IMR-90 (cell line): ENCODE measurements around the gene TTC23. TPM values are rescaled to one million over a fixed set of nuclear protein-coding genes. Genes with fewer than 3 reads are reported as not detected.

ENCODE experiments used
- ATAC-seq: fragments of 200-7000 bp; cut with Tn5 transposase; 2 replicates; pipeline ENCODE4 v1.9.1; 2020; ENCODE audit warnings: low read depth, mild to moderate bottlenecking, moderate library complexity
- BruUV-seq: library from RNA; stranded (reverse); fragments of 400-500 nt; replicated peaks from 2 replicates; lab custom pipeline; 2021; lab: Mats Ljungman, UMichigan
- CTCF ChIA-PET: fragments of 300-600 bp; formaldehyde crosslinking; extraction: SDS; loops from one replicate; lab custom pipeline; 2021; ENCODE audit warnings: antibody characterized with exemption; lab: Yijun Ruan, JAX
- POLR2A ChIA-PET: fragments of 300-600 bp; sonication (Branson Sonifier 250); formaldehyde crosslinking; loops from one replicate; lab custom pipeline; 2022; ENCODE audit warnings: antibody characterized with exemption; ENCODE audit not compliant: unreplicated experiment; lab: Charles Lee
- DNase-seq: peaks from one replicate; pipeline ENCODE4 v3.0.0; 2013
- H2AFZ ChIP-seq: replicated peaks from 2 replicates; pipeline ENCODE3; 2013; ENCODE audit warnings: low read length, mild to moderate bottlenecking; ENCODE audit not compliant: poor library complexity
- H2AK5ac ChIP-seq: 2 replicates; pipeline ENCODE4 v1.6.1; 2013; ENCODE audit warnings: low read depth, low read length, inconsistent platforms
- H2AK9ac ChIP-seq: replicated peaks from 2 replicates; pipeline ENCODE3; 2013; ENCODE audit warnings: mild to moderate bottlenecking, low read depth, low read length, moderate library complexity; ENCODE audit not compliant: poor library complexity
- H2BK120ac ChIP-seq: 2 replicates; pipeline ENCODE4 v1.6.1; 2013; ENCODE audit warnings: low read depth, low read length, inconsistent platforms
- H2BK15ac ChIP-seq: 3 replicates; pipeline ENCODE4 v1.6.1; 2013; ENCODE audit warnings: low read depth, low read length, inconsistent platforms
- H2BK20ac ChIP-seq: 2 replicates; pipeline ENCODE4 v1.6.1; 2013; ENCODE audit warnings: low read depth, mild to moderate bottlenecking, inconsistent platforms, low read length, moderate library complexity
- H2BK5ac ChIP-seq: 2 replicates; pipeline ENCODE4 v1.6.1; 2013; ENCODE audit warnings: mild to moderate bottlenecking, low read depth, low read length, inconsistent platforms; ENCODE audit not compliant: poor library complexity, severe bottlenecking
- H3K14ac ChIP-seq: replicated peaks from 2 replicates; pipeline ENCODE4 v1.6.1; 2013; ENCODE audit warnings: low read depth, low read length, inconsistent platforms
- H3K18ac ChIP-seq: 2 replicates; pipeline ENCODE4 v1.6.1; 2013; ENCODE audit warnings: low read depth, low read length, control low read depth
- H3K23ac ChIP-seq: 2 replicates; pipeline ENCODE4 v1.6.1; 2013; ENCODE audit warnings: low read depth, low read length, inconsistent platforms
- H3K27ac ChIP-seq: 2 replicates; pipeline ENCODE4 v1.5.1; 2013; ENCODE audit warnings: mild to moderate bottlenecking, control low read depth, low read length; ENCODE audit not compliant: insufficient read depth
- H3K27me3 ChIP-seq: 2 replicates; pipeline ENCODE4 v1.6.1; 2013; ENCODE audit warnings: low read length; ENCODE audit not compliant: control insufficient read depth, insufficient read depth
- H3K36me3 ChIP-seq: 2 replicates; pipeline ENCODE4 v1.6.1; 2013; ENCODE audit warnings: low read length, mixed read lengths; ENCODE audit not compliant: control insufficient read depth, insufficient read depth
- H3K4ac ChIP-seq: 2 replicates; pipeline ENCODE4 v1.6.1; 2013; ENCODE audit warnings: low read depth, low read length, inconsistent platforms
- H3K4me1 ChIP-seq: 2 replicates; pipeline ENCODE4 v1.6.1; 2013; ENCODE audit warnings: low read length, mixed read lengths; ENCODE audit not compliant: control insufficient read depth, insufficient read depth
- H3K4me2 ChIP-seq: 2 replicates; pipeline ENCODE4 v1.6.1; 2013; ENCODE audit warnings: low read depth, mild to moderate bottlenecking, control low read depth, low read length, moderate library complexity
- H3K4me3 ChIP-seq: 2 replicates; pipeline ENCODE4 v1.5.1; 2013; ENCODE audit warnings: low read depth, mild to moderate bottlenecking, control low read depth, low read length, moderate library complexity; ENCODE audit not compliant: insufficient read depth
- H3K56ac ChIP-seq: 2 replicates; pipeline ENCODE4 v1.6.1; 2013; ENCODE audit warnings: low read length, inconsistent platforms; ENCODE audit not compliant: insufficient read depth; ENCODE audit errors: extremely low read depth
- H3K79me1 ChIP-seq, 2 experiments: 2 replicates each; pipeline ENCODE4 v1.6.1; 2013; ENCODE audit warnings: low read length in 2 of 2, inconsistent platforms in 1 of 2, low read depth in 1 of 2
- H3K9ac ChIP-seq: 2 replicates; pipeline ENCODE4 v1.6.1; 2013; ENCODE audit warnings: low read depth, low read length, control low read depth
- H3K9me1 ChIP-seq: 2 replicates; pipeline ENCODE4 v1.6.1; 2013; ENCODE audit warnings: low read length, inconsistent platforms; ENCODE audit not compliant: insufficient read depth
- H3K9me3 ChIP-seq: 2 replicates; pipeline ENCODE4 v1.6.1; 2013; ENCODE audit warnings: low read length; ENCODE audit not compliant: control insufficient read depth, insufficient read depth
- H4K20me1 ChIP-seq: 2 replicates; pipeline ENCODE4 v1.6.1; 2013; ENCODE audit warnings: low read length, inconsistent platforms; ENCODE audit not compliant: insufficient read depth
- H4K5ac ChIP-seq: 2 replicates; pipeline ENCODE4 v1.6.1; 2013; ENCODE audit warnings: mild to moderate bottlenecking, low read depth, low read length, control low read depth
- H4K8ac ChIP-seq, 2 experiments: 2 replicates each; pipeline ENCODE4 v1.6.1; 2013; ENCODE audit warnings: low read depth in 2 of 2, low read length in 2 of 2, control low read depth in 1 of 2, inconsistent platforms in 1 of 2
- H4K91ac ChIP-seq: 2 replicates; pipeline ENCODE4 v1.6.1; 2013; ENCODE audit warnings: low read depth, low read length, inconsistent platforms; ENCODE audit not compliant: insufficient read depth
- CHD1 ChIP-seq: IDR thresholded peaks from 2 replicates; pipeline ENCODE4 v1.6.1; 2012; ENCODE audit warnings: low read depth, low read length, improper control_type of control experiment
- FOS ChIP-seq: fragments of 150-350 bp; IDR thresholded peaks from 2 replicates; pipeline ENCODE4 v1.6.1; 2016; ENCODE audit warnings: low read depth, low read length
- MAZ ChIP-seq: IDR thresholded peaks from 2 replicates; pipeline ENCODE4 v1.6.1; 2012; ENCODE audit warnings: low read depth, mild to moderate bottlenecking, low read length, improper control_type of control experiment, moderate library complexity, borderline replicate concordance
- NFE2L2 ChIP-seq: fragments of 150-350 bp; IDR thresholded peaks from 2 replicates; pipeline ENCODE4 v1.6.1; 2016; ENCODE audit warnings: low read depth, mild to moderate bottlenecking, low read length
- RFX5 ChIP-seq: IDR thresholded peaks from 2 replicates; pipeline ENCODE4 v1.8.0; 2012; ENCODE audit warnings: low read depth, mild to moderate bottlenecking, low read length, moderate library complexity
- WGBS, 2 experiments: methylation state at CpG; one replicate each; pipeline versions ENCODE4 v1.1.5 to v1.1.7; 2013; ENCODE audit warnings: missing lambda C conversion rate in 2 of 2; ENCODE audit not compliant: insufficient read length in 1 of 2; ENCODE audit errors: extremely low coverage in 2 of 2; 5-methylcytosine and 5-hydroxymethylcytosine counted together
- dilution Hi-C: fragments of 300-500 bp; cut with HindIII; formaldehyde crosslinking; loops from one replicate; pipeline ENCODE4 v1.14.3; 2018; ENCODE audit warnings: low sequenced_read_pairs; ENCODE audit not compliant: unreplicated experiment
- in situ Hi-C: fragments of 300-500 bp; cut with MboI; formaldehyde crosslinking; loops from 3 replicates; pipeline ENCODE4 v1.14.3; 2019; ENCODE audit warnings: low sequenced_read_pairs, inconsistent platforms, mixed read lengths
- intact Hi-C: fragments of 100-400 bp; cut with micrococcal nuclease; formaldehyde crosslinking; loops from 2 replicates; pipeline ENCODE4 v1.10.0; 2022
- polyA plus RNA-seq, 3 experiments: library from polyadenylated mRNA; depleted of rRNA; stranded (reverse); fragments of >200 nt; gene quantifications; 2 replicates each; pipeline ENCODE4 v1.2.3, GENCODE V29; 2012; ENCODE audit warnings: low replicate concordance in 1 of 3
- total RNA-seq: library from RNA; depleted of rRNA; stranded (reverse); fragments of >200 nt; gene quantifications from 2 replicates; pipeline ENCODE4 v1.2.3, GENCODE V29; 2012
- TF ChIP-seq, protein P1 (sequence below): fragments of 150-350 bp; IDR thresholded peaks from 2 replicates; pipeline ENCODE4 v1.6.1; 2017; ENCODE audit warnings: mild to moderate bottlenecking, antibody characterized with exemption, low read length, low read depth

The TTC23 gene
- total and polyA plus RNA-seq, 2 of the 4 experiments (the other 2 are of a cell fraction) = 7.8 to 29.8 TPM

DNA sequence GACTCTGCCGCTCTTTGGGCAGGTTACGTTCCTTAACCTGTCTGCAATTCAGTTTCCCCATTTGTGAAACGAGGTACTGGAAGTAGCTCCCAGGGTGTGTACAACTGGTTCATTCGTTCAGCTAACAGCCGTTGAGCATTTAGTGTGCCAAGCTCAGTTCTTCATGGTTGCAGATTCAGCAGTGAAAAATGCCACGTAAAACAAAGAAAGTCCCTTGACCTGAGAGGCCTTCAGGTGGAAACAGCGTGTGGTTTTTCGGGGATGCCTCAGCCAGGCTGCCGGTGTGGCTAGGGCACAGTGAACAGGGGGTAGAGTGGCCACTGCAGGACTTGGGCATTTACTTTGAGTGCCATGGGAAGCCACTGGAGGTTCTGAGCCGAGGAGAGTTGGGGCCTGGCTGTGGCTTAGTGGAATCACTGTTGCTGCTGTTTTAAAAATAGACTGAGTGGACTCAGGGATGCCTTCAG, 139.8 kb downstream of the TTC23 start:
- Histone ChIP-seq H3K56ac (no peak overlapping the region), H3K79me1 (peaks cover 7 to 40% of the 10 kb centered on the region in 2 experiments), H3K27me3 (no peaks in the 10 kb centered on the region), H3K14ac (no peak overlapping the region), H3K4me1 (peaks cover 2% of the 10 kb centered on the region; the same call in 1 of the 2 replicates), H3K18ac (no peak overlapping the region), H2BK120ac (no peak overlapping the region), H3K4me2 (no peak overlapping the region), H3K4me3 (no peak overlapping the region), H2BK15ac (no peak overlapping the region), H3K9ac (no peak overlapping the region), H4K5ac (no peak overlapping the region), H3K27ac (no peak overlapping the region), H4K20me1 (peaks cover 4% of the 10 kb centered on the region; the same call in 1 of the 2 replicates), H4K8ac (no peak overlapping the region), H3K4ac (no peak overlapping the region), H2BK5ac (no peak overlapping the region), H3K23ac (0 out of 2 replicates have a peak overlapping the region, but pooled peaks have one; percentile 51), H3K36me3 (peaks cover 2% of the 10 kb centered on the region; the same call in 1 of the 2 replicates), H2AFZ (no peak overlapping the region), H2AK5ac (no peak overlapping the region), H3K9me1 (0 out of 2 replicates have a peak, but pooled peaks cover 4% of the 10 kb centered on the region), H3K9me3 (no peaks in the 10 kb centered on the region), H2BK20ac (no peak overlapping the region), H2AK9ac (no peak overlapping the region), H4K91ac (no peak overlapping the region)
- BruUV-seq = no TSS peak
- 90% methylated on average over 6 of the region's 10 CpGs; no CpG with 5 or more reads in 1 of the 2 experiments for WGBS, 2 experiments
- POLR2A ChIA-PET = no interaction called here
- TF ChIP-seq, protein P1, sequence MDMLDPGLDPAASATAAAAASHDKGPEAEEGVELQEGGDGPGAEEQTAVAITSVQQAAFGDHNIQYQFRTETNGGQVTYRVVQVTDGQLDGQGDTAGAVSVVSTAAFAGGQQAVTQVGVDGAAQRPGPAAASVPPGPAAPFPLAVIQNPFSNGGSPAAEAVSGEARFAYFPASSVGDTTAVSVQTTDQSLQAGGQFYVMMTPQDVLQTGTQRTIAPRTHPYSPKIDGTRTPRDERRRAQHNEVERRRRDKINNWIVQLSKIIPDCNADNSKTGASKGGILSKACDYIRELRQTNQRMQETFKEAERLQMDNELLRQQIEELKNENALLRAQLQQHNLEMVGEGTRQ = no peak
- TF ChIP-seq MAZ (no peak), RFX5 (no peak), NFE2L2 (no peak), FOS (no peak), CHD1 (no peak)
- dilution Hi-C loops = loop anchor here (25.0 kb wide), 1 partner anchor 103 kb away; no protein-coding TSS in a partner anchor
- DNase-seq (no peak), ATAC-seq (no peak)
- intact Hi-C loops = no loop called here
- in situ Hi-C loops = loop anchor here (25.0 kb wide), 1 partner anchor 628 kb away; the partner anchor contains the start of gene LYSMD4
- CTCF ChIA-PET = no interaction called here
